Stimulated activated CD4-positive, alpha-beta T cell treated with anti-CD3 and anti-CD28 coated beads, Interleukin-4, amount 100 ng/mL, for 1 hour (primary cell): ENCODE data around the gene ACP1.
"Not testable (repeated sequence)": the region's sequence is repeated elsewhere in the genome, so short reads cannot be mapped to it uniquely, and the experiment has no call there.

Experiments used
- DNase-seq: peaks from one replicate; pipeline ENCODE4 v3.0.0-alpha.2; 2020

Gene ACP1

GRCh38 chr2:314561-315336, 50.0 kb downstream of the ACP1 start:
- no peak for DNase-seq

GRCh38 chr2:315925-316324, 51.2 kb downstream of the ACP1 start:
- not testable (repeated sequence) for DNase-seq

DNA sequence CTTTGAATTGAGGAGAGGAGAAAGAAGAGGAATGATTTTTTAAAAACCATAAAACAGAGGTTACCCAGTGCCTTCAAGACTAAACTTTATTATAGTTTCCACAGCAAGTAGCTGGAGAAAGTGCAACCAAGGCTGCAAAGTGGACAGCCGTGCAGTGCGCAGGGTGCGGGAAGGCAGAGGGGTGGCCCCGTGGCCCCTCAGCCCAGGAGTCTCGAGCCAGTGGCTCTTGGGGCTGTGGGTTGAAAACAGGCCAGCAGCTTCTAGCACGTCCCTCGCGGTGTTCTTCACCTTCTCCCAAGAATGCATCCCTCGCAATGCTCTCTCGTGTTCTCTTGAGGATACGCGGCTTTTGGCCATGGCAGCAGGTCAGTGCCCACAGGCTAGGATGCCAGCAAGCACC, 51.6 kb downstream of the ACP1 start:
- no peak for DNase-seq

DNA sequence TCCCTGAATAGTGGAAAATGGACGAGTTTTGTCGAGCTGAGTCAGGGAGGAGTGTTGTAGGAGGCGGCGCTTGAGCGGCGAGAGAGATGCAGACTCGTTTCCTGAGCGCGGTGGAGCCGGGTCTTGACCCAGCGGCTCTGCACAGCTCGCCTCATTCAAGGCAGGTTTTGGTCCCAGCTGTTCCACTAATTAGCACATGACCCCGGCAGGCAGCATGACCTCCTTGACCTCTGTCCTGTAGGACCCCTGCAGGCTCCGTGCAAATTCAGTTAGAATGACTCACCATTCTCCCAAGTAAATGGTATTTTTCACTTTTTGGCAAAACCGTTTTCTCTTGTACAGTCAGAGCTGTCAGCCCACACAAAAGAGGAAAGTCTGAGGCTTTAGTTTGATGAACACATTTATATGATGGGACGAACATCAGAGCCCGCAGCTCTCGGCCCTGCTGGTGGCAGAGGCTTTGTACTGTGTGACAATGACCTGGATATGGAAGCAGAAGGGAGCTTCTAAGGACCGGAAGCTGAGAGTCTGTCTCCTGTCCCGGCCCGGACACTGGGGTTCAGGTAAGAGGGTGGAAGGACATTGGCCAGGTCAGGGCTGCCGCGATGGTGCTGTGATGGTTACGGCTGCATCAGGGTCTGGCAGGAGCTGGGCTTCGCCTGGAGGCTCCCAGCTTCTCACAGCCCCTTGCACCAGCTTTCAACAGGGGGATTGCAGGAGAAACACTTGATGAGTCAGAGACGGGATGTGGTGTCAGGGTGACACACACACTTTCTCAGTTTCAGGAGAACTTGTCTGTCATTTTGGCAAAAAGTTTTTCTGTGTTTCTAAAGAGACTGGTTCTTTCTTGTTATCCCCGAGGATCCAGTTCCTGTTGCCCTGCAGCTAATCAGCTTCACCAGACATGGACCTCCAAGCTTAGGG, 53.0 kb downstream of the ACP1 start:
- DNase-seq: no peak

GRCh38 chr2:319059-319600, 54.4 kb downstream of the ACP1 start:
- DNase-seq: no peak

GRCh38 chr2:320561-320960, 55.8 kb downstream of the ACP1 start:
- no peak for DNase-seq

DNA sequence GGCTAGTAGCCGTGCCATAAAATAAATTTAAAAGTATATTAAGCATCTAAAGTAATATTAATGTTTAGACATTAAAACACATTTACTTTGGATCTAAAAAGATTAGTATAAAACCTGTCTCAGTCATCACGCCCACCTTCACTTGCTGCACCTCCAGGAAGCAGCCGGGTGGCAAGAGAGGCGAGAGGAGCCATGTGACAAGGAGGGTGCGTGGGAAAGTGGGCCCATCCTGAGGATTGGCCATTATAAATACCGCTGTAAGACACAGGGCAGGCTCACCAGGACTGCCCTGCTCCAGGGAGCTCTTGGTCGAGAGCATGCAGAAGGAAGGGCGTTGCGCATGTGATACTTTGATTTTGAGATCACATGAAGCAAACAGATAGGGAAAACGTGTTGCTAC, 57.6 kb downstream of the ACP1 start:
- DNase-seq: no peak

GRCh38 chr2:323035-323434, 58.3 kb downstream of the ACP1 start:
- DNase-seq: no peak
